Skin epidermis (tissue), 12 donors: ENCODE results near the gene ELAVL3.
"Not testable (repeated sequence)": the region's sequence is repeated elsewhere in the genome, so short reads cannot be mapped to it uniquely, and the experiment has no call there.

Source experiments
- H3K27ac ChIP-seq, 21 experiments: fragments of 200-600 bp; sonication (generic) in 11 of 21; one replicate each; pipeline ENCODE4 v1.5.0; 2020; ENCODE audit warnings: mild to moderate bottlenecking in 3 of 21, inconsistent platforms in 2 of 21, moderate library complexity in 2 of 21
- H3K4me3 ChIP-seq, 7 experiments: fragments of 200-600 bp; sonication (generic) in 2 of 7; one replicate each; pipeline ENCODE4 v1.5.0; 2020; ENCODE audit warnings: inconsistent platforms in 2 of 7, mild to moderate bottlenecking in 2 of 7, moderate library complexity in 1 of 7

Gene ELAVL3

GRCh38 chr19:11494634-11495285 is 13.9 kb upstream of the ELAVL3 start:
- Histone ChIP-seq H3K4me3 (no peak overlapping the region), H3K27ac (no peak overlapping the region)

DNA sequence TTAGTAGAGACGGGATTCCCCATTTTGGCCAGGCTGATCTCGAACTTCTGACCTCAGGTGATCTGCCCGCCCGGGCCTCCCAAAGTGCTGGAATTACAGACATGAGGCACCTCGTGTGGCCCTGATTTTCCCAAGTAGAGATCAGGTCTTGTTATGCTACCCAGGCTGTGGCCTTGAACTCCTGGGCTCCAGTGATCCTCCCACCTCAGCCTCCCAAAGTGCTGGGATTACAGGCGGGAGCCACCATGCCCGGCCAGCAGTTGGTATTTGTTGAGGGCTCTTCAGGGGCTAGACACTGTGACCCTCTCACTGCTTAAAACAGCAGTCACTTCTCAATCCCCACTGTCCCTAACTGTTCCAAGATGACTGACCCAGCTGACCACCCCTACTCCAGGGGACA is 8.5 kb upstream of the ELAVL3 start:
- Histone ChIP-seq H3K4me3 (no peak overlapping the region), H3K27ac (no peak overlapping the region)

- Histone ChIP-seq H3K4me3 (no peak overlapping the region), H3K27ac (no peak overlapping the region)
Observed at GRCh38 chr19:11486661-11487503, 6.0 kb upstream of the ELAVL3 start.

GRCh38 chr19:11485245-11485837 is 4.5 kb upstream of the ELAVL3 start:
- Histone ChIP-seq H3K27ac (no peak overlapping the region), H3K4me3 (no peak overlapping the region)

DNA sequence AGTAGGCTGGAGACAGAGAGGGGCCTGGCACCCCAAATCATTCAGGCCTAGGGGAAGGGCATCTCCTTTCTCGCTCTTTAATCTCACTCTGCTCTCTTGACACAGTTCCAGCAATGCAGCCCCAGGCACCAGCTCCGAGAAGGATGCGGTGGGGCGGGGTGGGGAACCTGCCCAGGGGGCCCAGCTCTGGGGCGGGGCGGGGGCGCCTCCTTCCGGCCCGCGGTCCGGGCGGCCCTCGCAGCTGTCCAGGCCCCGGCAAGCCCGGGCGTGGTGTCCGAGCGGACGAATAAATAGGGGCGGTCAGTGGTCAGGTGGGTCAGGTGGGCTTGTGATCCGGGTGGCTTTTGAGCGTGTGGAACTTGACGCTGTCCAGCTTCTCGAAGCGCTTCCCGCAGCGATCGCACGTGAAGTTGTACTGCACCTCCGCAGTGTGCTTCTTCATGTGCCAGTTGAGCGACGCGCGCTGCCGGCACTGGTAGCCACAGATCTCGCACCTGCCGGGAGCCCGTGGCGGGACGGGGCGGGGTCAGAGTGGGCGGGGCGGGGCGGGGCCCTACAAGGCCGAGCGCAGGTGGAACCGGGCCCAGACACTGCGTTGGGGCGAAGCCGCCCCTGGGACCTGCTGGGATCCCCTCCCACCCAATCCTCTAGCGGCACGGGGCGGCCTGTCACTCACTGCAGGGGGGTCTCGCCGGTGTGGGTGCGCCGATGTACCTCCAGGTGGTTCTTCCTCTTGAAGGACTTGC is 2.7 kb upstream of the ELAVL3 start:
- H3K27ac ChIP-seq, result no peak overlapping the region
- no peak overlapping the region for H3K4me3 ChIP-seq

DNA sequence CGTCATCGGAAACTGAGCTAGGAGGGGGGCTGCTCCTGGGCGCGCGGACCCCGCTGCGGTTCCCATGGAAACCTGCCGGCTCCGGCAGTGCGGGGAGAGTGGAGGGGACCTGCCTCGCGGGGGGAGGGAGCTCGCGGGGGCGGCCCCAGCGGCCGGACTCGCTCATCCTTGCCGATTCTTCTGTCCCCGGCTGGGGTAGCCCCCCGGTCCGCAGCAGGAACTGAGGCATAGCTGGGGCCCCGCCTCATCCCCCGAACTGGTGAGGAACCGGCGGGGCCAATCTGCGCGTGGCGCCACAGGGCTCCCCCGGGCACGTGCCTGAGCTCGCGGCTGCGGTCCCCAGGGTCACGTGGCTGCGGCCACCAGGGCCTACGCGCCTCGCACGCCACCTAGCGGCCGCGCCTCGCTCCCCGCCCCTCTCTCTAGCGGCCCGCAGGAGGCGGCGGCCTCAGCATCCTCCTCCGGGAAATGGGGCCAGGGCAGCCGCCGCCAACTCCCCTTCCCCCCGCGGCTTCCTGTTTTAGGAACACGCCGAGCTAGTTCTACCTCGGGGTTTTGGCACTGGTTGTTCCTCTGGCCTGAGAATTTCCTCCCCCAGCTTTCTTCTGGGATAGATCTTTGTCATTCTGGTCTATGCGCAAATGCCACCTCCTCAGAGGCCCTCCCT is 1.7 kb upstream of the ELAVL3 start:
- peak overlapping the region; percentile 12 to 36 (median 22) for H3K4me3 ChIP-seq
- no peak overlapping the region for H3K27ac ChIP-seq

GRCh38 chr19:11481534-11482383 is 913 bp upstream of the ELAVL3 start:
- Histone ChIP-seq H3K4me3 (peak overlapping the region; percentile 12 to 36 (median 22)), H3K27ac (no peak overlapping the region)

GRCh38 chr19:11479898-11480714 is 740 bp downstream of the ELAVL3 start:
- H3K4me3 ChIP-seq, result no peak overlapping the region
- H3K27ac ChIP-seq, result no peak overlapping the region

GRCh38 chr19:11479090-11479897 is 1.6 kb downstream of the ELAVL3 start:
- H3K27ac ChIP-seq, result no peak overlapping the region
- no peak overlapping the region for H3K4me3 ChIP-seq

- no peak overlapping the region for H3K4me3 ChIP-seq
Observed at GRCh38 chr19:11478167-11479089, 2.4 kb downstream of the ELAVL3 start.

DNA sequence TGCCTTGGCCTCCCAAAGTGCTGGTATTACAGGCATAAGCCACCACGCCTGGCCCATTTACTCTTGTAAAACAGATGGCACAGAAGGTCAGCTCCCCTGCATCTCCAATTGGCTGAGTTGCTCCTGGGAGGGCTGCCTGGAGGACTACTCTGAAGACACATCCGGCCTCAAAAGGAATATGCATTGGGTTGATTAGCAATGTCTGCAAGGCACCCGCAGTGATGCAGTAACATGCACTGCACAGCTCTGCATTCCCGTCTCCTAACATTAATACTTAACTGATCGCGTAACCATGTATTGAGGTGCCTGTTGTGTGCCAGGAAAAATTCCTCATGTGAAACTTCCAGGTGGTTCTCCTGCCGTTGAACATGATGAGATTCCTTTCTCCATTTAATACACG is 5.0 kb downstream of the ELAVL3 start:
- H3K27ac ChIP-seq, result no peak overlapping the region
- no peak overlapping the region for H3K4me3 ChIP-seq

More at GRCh38 chr19:11478167-11479089, 2.4 kb downstream of the ELAVL3 start:
- H3K27ac ChIP-seq, result no peak overlapping the region

DNA sequence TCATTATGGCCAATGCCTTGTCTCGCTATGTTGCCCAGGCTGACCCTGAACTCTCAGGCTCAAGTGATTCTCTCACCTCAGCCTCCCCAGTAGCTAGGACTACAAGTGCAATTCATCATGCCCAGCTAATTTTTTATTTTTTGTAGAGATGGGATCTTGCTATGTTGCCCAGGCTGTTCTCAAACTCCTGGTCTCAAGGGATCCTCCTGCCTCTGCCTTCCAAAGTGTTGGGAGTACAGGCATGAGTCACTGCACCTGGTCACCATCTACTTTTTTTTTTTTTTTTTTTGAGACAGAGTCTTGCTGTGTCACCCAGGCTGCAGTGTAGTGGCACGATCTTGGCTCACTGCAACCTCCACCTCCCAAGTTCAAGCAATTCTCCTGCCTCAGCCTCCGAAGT is 5.5 kb downstream of the ELAVL3 start:
- H3K4me3 ChIP-seq, H3K27ac ChIP-seq: not testable (repeated sequence)

- no peak overlapping the region for H3K27ac ChIP-seq
- no peak overlapping the region for H3K4me3 ChIP-seq
Observed at GRCh38 chr19:11473725-11474124, 7.1 kb downstream of the ELAVL3 start.

GRCh38 chr19:11468266-11468845 is 12.5 kb downstream of the ELAVL3 start:
- not testable (repeated sequence) for H3K27ac ChIP-seq, H3K4me3 ChIP-seq

GRCh38 chr19:11465600-11465999 is 15.2 kb downstream of the ELAVL3 start:
- H3K27ac ChIP-seq, result no peak overlapping the region

More at GRCh38 chr19:11465600-11465999, 15.2 kb downstream of the ELAVL3 start:
- no peak overlapping the region for H3K4me3 ChIP-seq
